GM13976 (cell line): ENCODE data around the gene CDC42EP4.
"Not testable (repeated sequence)": the region's sequence is repeated elsewhere in the genome, so short reads cannot be mapped to it uniquely, and the experiment has no call there.

Source experiments
- DNase-seq: peaks from one replicate; pipeline ENCODE4 v3.0.0; 2012; ENCODE audit warnings: low spot score
- CTCF ChIP-seq: IDR thresholded peaks from 2 replicates; pipeline ENCODE4 v1.5.1; 2012; ENCODE audit warnings: borderline replicate concordance, mild to moderate bottlenecking; ENCODE audit not compliant: insufficient read depth; ENCODE audit errors: extremely low read depth, missing control alignments, control extremely low read depth
- in situ Hi-C: fragments of 300-500 bp; cut with MboI; formaldehyde crosslinking; loops from one replicate; pipeline ENCODE4 v1.12.0; 2022; ENCODE audit warnings: low sequenced_read_pairs, mixed read lengths, inconsistent platforms; ENCODE audit not compliant: unreplicated experiment

CDC42EP4 gene

DNA sequence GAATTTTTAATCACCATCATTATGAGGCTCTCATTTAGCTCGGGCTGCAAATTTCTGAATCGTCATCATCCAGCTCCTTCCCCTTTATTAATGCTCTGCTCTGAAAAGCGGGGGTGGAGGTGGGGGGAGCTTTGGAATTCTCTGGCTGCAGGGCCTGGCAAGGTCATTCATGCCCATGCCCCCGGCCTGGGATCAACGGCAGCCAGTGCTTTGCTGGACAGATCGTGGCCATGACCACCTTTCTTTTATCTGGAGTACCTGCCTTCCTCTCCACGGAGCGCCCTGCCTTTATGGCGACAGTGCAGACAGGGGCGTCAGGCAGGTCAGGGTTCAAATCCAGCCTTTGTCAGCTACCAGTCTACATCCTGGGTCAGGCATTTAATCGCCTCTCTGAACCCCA lies 45.0 kb downstream of the CDC42EP4 start:
- TF ChIP-seq CTCF: no peak
- in situ Hi-C loops: no loop called here
- no peak for DNase-seq

GRCh38 chr17:73265646-73266640 lies 45.9 kb downstream of the CDC42EP4 start:
- no peak for TF ChIP-seq CTCF
- DNase-seq: no peak
- in situ Hi-C loops: no loop called here

DNA sequence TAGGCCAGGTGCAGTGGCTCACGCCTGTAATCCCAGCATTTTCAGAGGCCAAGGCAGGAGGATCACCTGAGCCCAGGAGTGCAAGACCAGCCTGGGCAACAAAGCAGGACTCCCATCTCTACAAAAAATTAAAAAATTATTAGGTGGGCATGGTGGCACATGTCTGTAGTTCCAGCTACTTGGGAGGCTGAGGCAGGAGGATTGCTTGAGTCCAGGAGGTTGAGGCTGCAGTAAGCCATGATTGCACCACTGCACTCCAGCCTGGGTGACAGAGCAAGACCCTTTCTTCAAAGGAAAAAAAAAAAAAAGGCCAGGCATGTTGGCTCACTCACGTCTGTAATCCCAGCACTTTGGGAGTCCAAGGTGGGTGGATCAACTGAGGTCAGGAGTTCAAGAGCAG lies 47.4 kb downstream of the CDC42EP4 start:
- in situ Hi-C loops, DNase-seq: not testable (repeated sequence)

DNA sequence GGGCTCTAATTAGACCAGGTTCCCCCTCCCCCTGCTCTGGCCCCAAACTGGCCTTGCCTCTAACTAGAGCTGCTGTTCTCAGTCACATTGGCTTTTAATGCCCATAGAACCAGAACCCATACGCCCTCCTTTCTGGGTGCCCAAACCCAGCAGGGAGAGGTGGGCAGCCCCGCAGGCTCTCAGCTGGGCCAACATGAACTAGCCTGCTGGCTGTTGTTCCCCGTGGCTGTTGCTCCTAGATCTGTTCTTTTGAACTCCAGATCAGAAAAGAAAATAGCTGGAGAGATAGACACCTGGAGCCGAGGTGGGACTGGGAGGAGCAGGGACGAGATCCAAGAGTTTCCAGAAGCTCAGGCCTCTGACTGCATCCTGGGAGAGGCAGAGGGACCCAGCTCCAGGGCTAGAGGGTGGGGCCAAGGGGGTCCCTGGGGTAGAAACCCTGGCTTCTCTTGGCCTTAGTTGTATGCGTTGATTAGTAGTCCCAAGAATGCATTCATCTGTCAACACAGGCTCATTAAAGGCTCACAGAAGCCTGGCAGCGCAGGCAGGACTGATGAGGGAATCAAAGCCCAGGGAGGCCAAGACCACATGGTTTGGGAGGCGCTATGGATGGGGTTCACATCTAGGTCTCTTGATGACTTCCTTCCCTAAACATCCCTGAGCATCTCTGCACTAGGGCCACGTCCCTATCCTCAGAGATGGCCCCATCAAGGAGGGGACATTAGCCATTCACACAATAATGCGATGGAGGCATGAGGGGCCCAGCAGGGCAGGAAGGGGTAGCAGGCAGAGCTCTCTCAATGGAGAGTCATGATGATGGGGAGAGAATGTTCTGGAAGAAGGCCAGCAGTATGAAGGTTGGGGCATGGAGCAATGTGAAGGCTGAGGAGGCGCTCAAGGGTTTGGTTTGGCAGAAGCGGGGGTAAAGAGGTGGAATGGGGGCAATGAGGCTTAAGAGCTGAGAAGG lies 48.8 kb downstream of the CDC42EP4 start:
- in situ Hi-C loops: no loop called here
- DNase-seq: no peak

DNA sequence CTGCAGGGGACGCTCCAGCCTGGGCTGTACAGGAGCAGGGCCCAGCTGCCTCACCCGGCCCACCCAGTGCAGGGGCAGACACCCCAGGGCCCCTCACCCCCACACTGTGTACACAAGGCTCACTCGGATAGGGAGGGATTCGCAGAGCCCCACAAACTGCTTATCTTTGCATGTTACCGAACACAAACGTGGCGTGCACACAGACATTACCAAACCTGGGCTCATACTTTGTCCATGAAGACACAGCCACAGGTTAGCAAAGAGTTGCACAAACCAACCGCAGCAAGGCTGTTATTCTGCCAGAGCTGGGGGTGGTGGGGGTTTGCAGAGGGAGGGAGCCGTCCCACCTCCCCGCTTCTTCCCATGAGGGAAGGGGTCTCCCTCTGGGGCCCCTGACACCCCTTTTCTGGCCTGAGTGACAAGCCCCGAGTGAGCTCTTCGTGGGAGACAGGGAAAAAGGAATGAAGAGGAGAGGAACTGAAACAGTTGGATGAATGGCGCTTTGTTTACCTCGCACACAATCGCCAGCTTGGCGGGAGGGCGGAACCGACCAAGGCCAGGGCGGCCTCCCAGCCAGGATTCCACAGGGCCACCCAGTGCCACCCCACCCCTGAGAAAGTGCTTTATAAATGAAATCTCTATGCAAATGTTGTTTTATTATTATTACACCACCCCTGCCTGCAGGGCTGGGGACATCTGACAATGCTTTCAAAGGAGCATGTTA lies 49.7 kb downstream of the CDC42EP4 start:
- TF ChIP-seq CTCF: no peak
- no peak for DNase-seq
- in situ Hi-C loops: no loop called here

More for the DNA sequence above, 48.8 kb downstream of the CDC42EP4 start:
- no peak for TF ChIP-seq CTCF

DNA sequence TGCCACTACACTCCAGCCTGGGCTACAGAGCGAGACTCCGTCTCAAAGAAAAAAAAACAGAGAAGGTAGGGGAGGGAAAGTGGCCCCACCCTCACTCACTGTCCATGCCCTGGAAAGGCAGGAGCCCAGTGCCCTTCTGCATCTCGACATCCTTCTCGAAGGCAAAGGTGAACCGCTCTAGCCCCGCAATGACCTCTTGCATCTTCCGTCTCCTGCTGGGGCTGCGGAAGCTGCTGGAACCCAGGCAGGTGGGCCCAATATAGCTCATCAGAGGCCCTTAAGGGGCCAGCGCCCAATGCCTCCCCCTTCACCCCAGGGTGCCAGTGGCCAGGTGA lies 50.2 kb downstream of the CDC42EP4 start, which contains the start of gene CPSF4L:
CPSF4L (minus strand) TSS at position 264 of the 335 bp plus-strand sequence; CDS start at position 202, 62 bp downstream.
- in situ Hi-C loops: no loop called here
- TF ChIP-seq CTCF: no peak
- DNase-seq: no peak
